GM12801 (cell line): ENCODE results near the gene IDI2.

Experiments
- TF ChIP-seq, protein P1 (sequence below): IDR thresholded peaks from one replicate; pipeline ENCODE4 v1.5.1; 2011; ENCODE audit warnings: control low read depth; ENCODE audit not compliant: insufficient read length; ENCODE audit errors: extremely low read depth

IDI2 gene

DNA sequence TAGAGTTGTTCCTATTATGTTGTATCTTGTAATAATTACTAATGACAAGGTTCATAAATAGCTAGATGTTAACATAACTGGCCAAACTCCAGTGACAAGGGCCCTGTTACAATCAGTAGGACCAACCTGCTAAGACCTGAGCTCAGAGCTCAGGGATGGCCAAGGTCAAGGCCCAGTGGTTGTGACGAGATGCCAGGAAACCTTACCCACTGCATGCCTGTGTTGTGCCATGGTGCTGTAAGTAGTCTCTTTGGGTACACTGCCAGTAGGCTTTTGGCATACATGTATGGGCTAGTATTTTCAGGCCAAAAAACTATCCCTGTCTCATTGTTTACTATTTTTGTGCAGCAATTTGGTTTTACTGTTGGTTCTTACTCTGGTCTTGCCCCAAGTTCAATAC is 7.9 kb upstream of the IDI2 start:
- TF ChIP-seq, protein P1, sequence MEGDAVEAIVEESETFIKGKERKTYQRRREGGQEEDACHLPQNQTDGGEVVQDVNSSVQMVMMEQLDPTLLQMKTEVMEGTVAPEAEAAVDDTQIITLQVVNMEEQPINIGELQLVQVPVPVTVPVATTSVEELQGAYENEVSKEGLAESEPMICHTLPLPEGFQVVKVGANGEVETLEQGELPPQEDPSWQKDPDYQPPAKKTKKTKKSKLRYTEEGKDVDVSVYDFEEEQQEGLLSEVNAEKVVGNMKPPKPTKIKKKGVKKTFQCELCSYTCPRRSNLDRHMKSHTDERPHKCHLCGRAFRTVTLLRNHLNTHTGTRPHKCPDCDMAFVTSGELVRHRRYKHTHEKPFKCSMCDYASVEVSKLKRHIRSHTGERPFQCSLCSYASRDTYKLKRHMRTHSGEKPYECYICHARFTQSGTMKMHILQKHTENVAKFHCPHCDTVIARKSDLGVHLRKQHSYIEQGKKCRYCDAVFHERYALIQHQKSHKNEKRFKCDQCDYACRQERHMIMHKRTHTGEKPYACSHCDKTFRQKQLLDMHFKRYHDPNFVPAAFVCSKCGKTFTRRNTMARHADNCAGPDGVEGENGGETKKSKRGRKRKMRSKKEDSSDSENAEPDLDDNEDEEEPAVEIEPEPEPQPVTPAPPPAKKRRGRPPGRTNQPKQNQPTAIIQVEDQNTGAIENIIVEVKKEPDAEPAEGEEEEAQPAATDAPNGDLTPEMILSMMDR: no peak

DNA sequence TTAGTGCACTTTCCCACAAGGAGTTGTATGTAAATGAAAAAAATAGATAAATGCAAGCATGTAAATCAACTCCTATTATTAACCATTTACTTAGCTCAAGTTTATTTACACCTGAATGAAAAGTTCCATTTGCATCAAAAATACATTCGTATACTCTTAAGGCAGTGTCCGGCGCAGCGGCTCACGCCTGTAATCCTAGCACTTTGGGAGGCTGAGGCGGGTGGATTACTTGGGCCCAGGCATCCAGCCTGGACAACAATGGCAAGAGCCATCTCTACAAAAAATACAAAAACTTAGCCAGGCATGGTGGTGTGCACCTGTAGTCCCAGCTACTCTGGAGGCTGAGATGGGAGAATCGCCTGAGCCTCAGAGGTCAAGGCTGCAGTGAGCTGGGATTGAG is 4.2 kb upstream of the IDI2 start:
- TF ChIP-seq, protein P1: no peak

DNA sequence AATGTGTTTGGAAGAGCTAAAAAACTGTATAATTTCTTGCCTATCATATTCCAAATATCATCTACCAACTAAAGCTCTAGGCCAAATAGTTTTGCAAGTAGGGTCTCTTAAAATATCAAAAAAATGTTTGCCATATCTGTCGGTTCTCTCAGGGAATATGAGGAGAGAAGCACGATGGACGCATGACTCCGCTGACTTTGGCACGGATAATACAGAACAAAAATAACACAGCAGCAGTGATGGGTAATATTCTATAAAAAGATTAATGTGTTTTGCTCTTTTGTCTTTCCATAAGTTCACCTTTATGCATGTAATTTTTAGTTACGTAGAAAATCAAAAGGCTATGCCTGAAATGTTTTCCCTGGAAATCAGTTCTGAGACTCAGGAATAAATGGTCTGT is 919 bp upstream of the IDI2 start:
- TF ChIP-seq, protein P1: no peak

DNA sequence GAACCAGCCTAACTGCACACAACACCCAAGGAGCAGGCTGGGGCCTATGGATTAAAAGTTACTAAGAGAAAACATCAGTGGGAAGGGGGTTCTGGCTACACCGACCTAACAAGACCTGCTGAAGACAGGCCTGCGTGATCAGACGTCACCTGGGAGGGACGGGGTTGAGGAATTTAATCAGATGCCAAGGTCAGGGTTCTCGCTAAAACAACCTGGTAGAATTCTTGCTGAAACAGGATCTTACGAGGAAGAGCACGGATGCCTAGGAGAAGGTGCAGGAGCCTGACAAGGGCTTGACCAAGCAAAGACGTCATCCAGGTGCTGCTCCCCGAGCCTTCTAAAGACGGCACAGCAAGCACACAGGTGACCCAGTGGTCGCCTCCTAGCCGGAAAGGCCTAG is 1.6 kb downstream of the IDI2 start:
- TF ChIP-seq, protein P1: no peak

DNA sequence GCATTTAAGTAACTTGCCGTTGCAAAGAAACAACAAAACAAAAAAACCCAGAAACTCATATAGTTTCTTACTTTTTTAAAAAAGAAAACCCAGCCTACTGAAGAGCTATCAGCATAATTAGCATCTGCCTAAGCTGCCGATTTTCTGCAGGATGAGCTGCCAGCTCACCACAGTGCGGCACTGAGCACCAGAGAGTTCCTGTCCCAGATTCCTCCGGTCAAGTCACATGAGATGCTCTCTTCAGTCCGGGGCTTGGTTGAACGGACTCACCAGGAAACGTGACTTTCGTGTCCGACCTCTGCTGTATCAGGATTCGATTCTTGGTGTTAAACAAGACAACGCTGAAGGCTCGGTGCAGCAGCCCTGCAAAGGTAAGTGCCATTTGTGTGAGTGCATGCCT is 3.2 kb downstream of the IDI2 start:
- TF ChIP-seq, protein P1: no peak

DNA sequence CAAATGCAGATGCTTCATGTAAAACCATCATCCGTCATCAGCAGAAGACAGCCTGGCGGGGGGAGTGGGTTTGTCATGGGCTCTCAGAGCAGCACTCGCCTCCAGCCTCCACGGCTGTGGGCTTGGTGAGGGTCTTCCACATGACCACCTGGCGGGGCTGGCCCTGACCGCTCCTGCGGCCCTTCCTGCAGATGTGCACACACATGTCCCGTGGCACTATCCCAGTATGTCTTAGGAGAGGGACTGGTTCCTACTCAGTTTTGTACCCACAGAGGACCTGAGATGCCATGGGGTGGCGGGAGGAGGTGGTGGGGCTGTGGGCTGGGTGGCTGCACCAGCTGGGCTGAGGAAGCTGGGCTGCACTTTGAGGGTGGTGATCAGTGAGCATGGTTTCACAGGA is 4.7 kb downstream of the IDI2 start:
- TF ChIP-seq, protein P1: no peak

DNA sequence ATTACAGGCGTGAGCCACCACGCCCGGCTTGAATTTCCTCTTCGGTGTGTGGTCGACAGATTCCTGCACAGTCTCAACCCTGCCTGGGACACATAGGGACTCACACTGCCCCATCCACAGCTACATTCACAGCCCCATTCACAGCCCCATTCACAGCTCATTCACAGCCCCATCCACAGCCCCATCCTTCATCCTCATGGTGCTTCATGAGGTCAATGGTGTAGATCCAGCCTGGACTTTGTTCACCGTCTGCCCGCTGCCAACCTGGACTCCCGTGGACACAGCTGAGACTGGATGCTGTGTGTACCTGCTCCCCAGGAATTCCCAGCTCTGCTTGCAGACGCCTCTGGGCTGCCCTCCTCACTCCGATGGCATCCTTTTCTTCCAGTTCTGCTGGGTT is 5.2 kb downstream of the IDI2 start:
- TF ChIP-seq, protein P1: no peak

DNA sequence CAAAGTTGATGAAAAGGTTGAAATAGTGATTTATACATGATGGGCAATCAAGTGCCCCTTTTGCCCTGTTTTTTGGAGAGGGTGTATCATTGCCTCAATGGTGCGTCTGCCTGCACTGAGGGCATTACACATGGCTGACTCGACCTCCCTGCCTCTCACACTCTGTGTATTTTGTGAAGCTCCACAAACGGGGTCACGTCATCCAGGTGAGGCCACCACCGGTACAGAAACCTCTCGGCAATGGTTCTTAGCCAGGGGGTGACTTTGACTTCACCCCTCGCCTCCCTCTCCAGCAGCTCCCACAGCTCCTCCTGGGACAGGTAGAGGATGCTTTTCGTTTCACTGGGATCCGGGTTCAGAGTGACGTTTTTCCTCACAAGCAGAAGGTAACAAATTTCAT is 6.3 kb downstream of the IDI2 start:
- TF ChIP-seq, protein P1: no peak
